ENCODE results near the gene DOC2B.

- no peak for TF ChIP-seq CTCF (conservative IDR thresholded peaks at IDR 0.05; ENCODE audit: low read length)
- TF ChIP-seq EZH2phosphoT487 (IDR thresholded peaks at IDR 0.05; ENCODE audit: borderline replicate concordance, low read depth, low read length) = no peak
Observed at GRCh38 chr17:199191-199604, 17.7 kb upstream of the DOC2B start.
